PFSK-1 (cell line): Measurements from ENCODE around the gene GOSR1.

Source experiments
- FOXP2 ChIP-seq: optimal IDR thresholded peaks from 2 replicates; pipeline ENCODE3; 2011; ENCODE audit warnings: borderline replicate concordance, control low read depth, inconsistent platforms; ENCODE audit not compliant: insufficient read depth; ENCODE audit errors: extremely low read length, extremely low read depth
- POLR2AphosphoS5 ChIP-seq: IDR thresholded peaks from 2 replicates; pipeline ENCODE4 v1.6.1; 2012; ENCODE audit warnings: low read depth, mild to moderate bottlenecking, control low read depth, low read length, moderate library complexity
- SIN3A ChIP-seq: IDR thresholded peaks from 2 replicates; pipeline ENCODE4 v1.6.1; 2012; ENCODE audit warnings: mild to moderate bottlenecking, low read length, moderate library complexity, borderline replicate concordance; ENCODE audit not compliant: insufficient read depth
- TAF1 ChIP-seq: IDR thresholded peaks from 2 replicates; pipeline ENCODE4 v1.6.1; 2012; ENCODE audit warnings: low read length, control low read depth, borderline replicate concordance; ENCODE audit not compliant: insufficient read depth
- TF ChIP-seq, protein P1 (sequence below), 2 experiments: IDR thresholded peaks; 2 replicates each; pipeline versions ENCODE4 v1.6.1 to v1.8.0; 2011 to 2012; ENCODE audit warnings: low read depth in 2 of 2, low read length in 2 of 2, control low read depth in 1 of 2, inconsistent platforms in 1 of 2, mild to moderate bottlenecking in 1 of 2, moderate library complexity in 1 of 2; ENCODE audit not compliant: insufficient read depth in 1 of 2

Gene GOSR1

DNA sequence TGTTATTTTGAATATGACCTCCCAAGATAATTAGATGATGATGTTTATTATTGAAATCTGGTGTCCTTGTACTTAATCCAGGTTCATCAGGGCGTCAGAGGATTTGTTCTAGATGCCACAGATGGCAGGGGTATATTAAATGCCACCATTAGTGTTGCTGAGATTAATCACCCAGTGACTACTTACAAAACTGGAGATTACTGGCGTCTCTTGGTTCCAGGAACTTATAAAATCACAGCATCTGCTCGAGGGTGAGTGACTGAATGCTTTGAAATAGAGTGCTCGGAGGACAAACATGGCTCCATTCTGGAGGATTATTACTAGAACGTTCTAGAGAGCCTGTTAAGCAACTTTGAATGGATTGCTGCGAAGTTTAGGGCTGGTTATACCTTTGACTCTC lies 33.5 kb upstream of the GOSR1 start:
- TF ChIP-seq SIN3A (no peak), FOXP2 (no peak), TAF1 (no peak), POLR2AphosphoS5 (no peak)
- TF ChIP-seq, protein P1, sequence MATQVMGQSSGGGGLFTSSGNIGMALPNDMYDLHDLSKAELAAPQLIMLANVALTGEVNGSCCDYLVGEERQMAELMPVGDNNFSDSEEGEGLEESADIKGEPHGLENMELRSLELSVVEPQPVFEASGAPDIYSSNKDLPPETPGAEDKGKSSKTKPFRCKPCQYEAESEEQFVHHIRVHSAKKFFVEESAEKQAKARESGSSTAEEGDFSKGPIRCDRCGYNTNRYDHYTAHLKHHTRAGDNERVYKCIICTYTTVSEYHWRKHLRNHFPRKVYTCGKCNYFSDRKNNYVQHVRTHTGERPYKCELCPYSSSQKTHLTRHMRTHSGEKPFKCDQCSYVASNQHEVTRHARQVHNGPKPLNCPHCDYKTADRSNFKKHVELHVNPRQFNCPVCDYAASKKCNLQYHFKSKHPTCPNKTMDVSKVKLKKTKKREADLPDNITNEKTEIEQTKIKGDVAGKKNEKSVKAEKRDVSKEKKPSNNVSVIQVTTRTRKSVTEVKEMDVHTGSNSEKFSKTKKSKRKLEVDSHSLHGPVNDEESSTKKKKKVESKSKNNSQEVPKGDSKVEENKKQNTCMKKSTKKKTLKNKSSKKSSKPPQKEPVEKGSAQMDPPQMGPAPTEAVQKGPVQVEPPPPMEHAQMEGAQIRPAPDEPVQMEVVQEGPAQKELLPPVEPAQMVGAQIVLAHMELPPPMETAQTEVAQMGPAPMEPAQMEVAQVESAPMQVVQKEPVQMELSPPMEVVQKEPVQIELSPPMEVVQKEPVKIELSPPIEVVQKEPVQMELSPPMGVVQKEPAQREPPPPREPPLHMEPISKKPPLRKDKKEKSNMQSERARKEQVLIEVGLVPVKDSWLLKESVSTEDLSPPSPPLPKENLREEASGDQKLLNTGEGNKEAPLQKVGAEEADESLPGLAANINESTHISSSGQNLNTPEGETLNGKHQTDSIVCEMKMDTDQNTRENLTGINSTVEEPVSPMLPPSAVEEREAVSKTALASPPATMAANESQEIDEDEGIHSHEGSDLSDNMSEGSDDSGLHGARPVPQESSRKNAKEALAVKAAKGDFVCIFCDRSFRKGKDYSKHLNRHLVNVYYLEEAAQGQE (IDR thresholded peaks at IDR 0.05; ENCODE audit: insufficient read depth in 1 of 2, low read depth in 2 of 2, low read length in 2 of 2) = no peak

DNA sequence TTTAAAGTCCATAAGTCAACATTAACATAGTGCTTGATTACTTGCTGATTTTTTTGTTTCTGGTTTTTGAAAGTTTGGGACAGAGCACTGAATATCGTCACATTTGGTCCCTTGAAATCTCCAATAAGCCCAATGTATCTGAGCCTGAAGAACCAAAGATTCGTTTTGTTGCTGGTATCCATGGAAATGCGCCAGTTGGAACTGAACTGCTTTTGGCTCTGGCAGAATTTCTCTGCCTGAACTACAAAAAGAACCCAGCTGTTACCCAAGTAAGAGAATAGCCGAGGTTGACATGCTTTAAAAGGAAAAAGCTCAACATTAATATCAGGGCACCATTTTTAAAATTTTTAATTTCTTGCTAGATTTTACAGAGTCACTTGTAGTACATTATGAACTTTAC lies 27.7 kb upstream of the GOSR1 start:
- TF ChIP-seq, protein P1 (IDR thresholded peaks at IDR 0.05; ENCODE audit: insufficient read depth in 1 of 2, low read depth in 2 of 2, low read length in 2 of 2) = no peak
- TF ChIP-seq FOXP2 = no peak
- TF ChIP-seq SIN3A = no peak
- no peak for TF ChIP-seq POLR2AphosphoS5
- TF ChIP-seq TAF1 = no peak

DNA sequence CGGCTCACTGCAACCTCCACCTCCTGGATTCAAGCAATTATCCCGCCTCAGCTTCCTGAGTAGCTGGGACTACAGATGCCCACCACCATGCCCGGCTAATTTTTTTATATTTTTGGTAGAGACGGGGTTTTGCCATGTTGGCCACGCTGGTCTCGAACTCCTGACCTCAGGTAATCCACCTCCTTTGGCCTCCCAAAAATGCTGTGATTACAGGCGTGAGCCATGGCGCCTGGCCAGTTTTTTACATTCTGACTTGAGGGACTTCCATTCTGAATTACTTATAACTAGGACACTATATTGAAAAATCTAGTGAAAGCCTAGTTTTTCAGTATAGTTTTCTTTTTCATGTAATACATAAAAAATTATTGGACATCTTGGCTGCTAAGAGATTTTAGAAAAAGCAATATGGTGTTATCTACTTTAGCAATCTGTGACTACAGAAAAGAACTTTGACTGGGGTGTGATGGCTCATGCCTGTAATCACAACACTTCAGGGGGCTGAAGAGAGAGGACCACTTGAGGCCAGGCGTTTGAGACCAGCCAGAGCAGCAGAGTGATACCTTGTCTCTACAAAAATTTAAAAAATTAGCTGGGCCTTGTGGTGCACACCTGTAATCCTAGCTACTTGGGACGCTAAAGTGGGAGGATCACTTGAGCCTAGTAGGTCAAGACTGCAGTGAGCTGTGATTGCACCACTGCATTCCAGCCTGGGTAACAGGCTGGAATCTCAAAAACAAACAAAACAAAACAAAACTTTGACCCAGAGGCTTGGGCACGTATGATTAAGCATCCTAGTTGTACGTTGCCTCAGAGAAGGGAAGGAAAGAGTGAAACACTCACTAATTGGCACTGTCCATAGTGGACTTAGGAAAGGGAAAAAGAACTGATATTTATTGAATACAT lies 26.8 kb upstream of the GOSR1 start:
- TF ChIP-seq TAF1 (no peak), FOXP2 (no peak), SIN3A (no peak), POLR2AphosphoS5 (no peak)
- TF ChIP-seq, protein P1 (IDR thresholded peaks at IDR 0.05; ENCODE audit: insufficient read depth in 1 of 2, low read depth in 2 of 2, low read length in 2 of 2) = no peak

DNA sequence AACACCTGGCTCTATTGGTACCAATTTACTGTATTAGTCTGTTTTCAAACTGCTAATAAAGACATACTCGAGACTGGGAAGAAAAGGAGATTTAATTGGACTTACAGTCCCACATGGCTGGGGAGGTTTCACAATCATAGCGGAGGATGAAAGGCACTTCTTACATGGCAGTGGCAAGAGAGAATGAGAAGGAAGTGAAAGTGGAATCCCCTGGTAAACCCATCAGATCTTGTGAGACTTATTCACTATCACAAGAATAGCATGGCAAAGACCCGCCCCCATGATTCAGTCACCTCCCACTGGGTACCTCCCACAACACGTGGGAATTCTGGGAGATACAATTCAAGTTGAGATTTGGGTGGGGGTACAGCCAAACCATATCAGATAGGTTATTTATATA lies 22.6 kb upstream of the GOSR1 start:
- TF ChIP-seq SIN3A = no peak
- no peak for TF ChIP-seq FOXP2

DNA sequence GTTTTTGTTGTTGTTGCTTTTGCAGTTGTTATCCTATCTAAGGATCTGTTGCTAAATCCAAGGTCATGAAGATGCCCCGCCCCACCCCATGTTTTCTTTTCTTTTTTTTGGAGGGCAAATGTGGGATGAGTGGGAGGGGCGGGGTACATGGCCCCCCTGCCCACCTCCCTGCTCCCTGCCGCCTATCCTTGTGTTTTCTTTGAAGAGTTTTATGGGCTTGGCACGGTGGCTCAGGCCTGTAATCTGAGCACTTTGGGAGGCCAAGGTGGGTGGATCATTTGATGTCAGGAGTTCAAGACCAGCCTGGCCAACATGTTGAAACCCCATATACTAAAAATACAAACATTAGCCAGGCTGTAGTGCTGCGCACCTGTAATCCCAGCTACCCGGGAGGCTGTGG lies 18.8 kb upstream of the GOSR1 start:
- TF ChIP-seq TAF1 (no peak), SIN3A (no peak), FOXP2 (no peak), POLR2AphosphoS5 (no peak)
- TF ChIP-seq, protein P1 (IDR thresholded peaks at IDR 0.05; ENCODE audit: insufficient read depth in 1 of 2, low read depth in 2 of 2, low read length in 2 of 2) = no peak
